ENCODE measurements around the gene CNTF. TPM values are rescaled to one million over a fixed set of nuclear protein-coding genes. Genes with fewer than 3 reads are reported as not detected.

The CNTF gene
- total RNA-seq, 1 experiment from 2014 or later, result 1.6 TPM

- H3K36me3 ChIP-seq (ENCODE audit: low read depth, low read length), result peaks cover 27% of the 10 kb centered on the region
- CTCF ChIA-PET, result no interaction called here
- ATAC-seq, result no peak; the same call in 1 of the 2 replicates
Measured at GRCh38 chr11:58592760-58593472, 29.5 kb upstream of the CNTF start.

GRCh38 chr11:58594826-58595225 lies 27.6 kb upstream of the CNTF start:
- intact Hi-C loops (cut with micrococcal nuclease), result no loop called here
- no peaks in the 10 kb centered on the region for H3K9me2 ChIP-seq (replicated peaks; ENCODE audit: low read length)
- no peak for ATAC-seq
- ChIA-PET POLR2A (ENCODE audit: unreplicated experiment) (interaction anchor here (0.7 kb wide), 1 partner anchor 35 kb away, joined by 19 read pairs; no protein-coding TSS in a partner anchor), CTCF (no interaction called here)
- no peaks in the 10 kb centered on the region for H3K4me1 ChIP-seq (ENCODE audit: insufficient read depth, low read length)
- no peak overlapping the region for H2AFZ ChIP-seq (ENCODE audit: low read length)
- H3K27ac ChIP-seq (ENCODE audit: low read length), result no peak overlapping the region
- no peaks in the 10 kb centered on the region for H3K9me3 ChIP-seq (ENCODE audit: low read length)
- DNase-seq, result no peak
- no peaks in the 10 kb centered on the region for H3F3A ChIP-seq (ENCODE audit: low read length, unreplicated experiment)
- no peaks in the 10 kb centered on the region for H3K27me3 ChIP-seq (ENCODE audit: low read length)
- no peak overlapping the region for H3K4me2 ChIP-seq (ENCODE audit: low read length)
- peaks cover 100% of the 10 kb centered on the region for H3K79me2 ChIP-seq (ENCODE audit: low read length)
- peaks cover 60% of the 10 kb centered on the region for H4K20me1 ChIP-seq (ENCODE audit: low read length)
- no peak for TF ChIP-seq CTCF (conservative IDR thresholded peaks at IDR 0.05; ENCODE audit: low read depth, low read length)
- peaks cover 20% of the 10 kb centered on the region for H3K36me3 ChIP-seq (ENCODE audit: low read depth, low read length)
- H3K4me3 ChIP-seq (ENCODE audit: low read length), result no peak overlapping the region
- BruUV-seq (replicated peaks), result no TSS peak
- H3K9ac ChIP-seq (ENCODE audit: low read length), result no peak overlapping the region

More at GRCh38 chr11:58592760-58593472, 29.5 kb upstream of the CNTF start:
- no peak overlapping the region for H3K4me2 ChIP-seq (ENCODE audit: low read length)
- POLR2A ChIA-PET (ENCODE audit: unreplicated experiment), result no interaction called here
- no TSS peak for BruUV-seq (replicated peaks)
- H3K27ac ChIP-seq (ENCODE audit: low read length), result no peak overlapping the region
- H3K9me3 ChIP-seq (ENCODE audit: low read length), result no peaks in the 10 kb centered on the region
- DNase-seq, result peak; percentile 24
- peaks cover 99% of the 10 kb centered on the region for H3K79me2 ChIP-seq (ENCODE audit: low read length)
- TF ChIP-seq EZH2phosphoT487 (IDR thresholded peaks at IDR 0.05; ENCODE audit: borderline replicate concordance, low read length) (no peak), CTCF (conservative IDR thresholded peaks at IDR 0.05; ENCODE audit: low read depth, low read length) (no peak), EZH2 (IDR thresholded peaks at IDR 0.05; ENCODE audit: low read length, unreplicated experiment) (no peak)
- no peak overlapping the region for H2AFZ ChIP-seq (ENCODE audit: low read length)
- intact Hi-C loops (cut with micrococcal nuclease), result no loop called here
- H3K4me3 ChIP-seq (ENCODE audit: low read length), result no peak overlapping the region
- no peak overlapping the region for H3K9ac ChIP-seq (ENCODE audit: low read length)
- no peaks in the 10 kb centered on the region for H3K4me1 ChIP-seq (ENCODE audit: insufficient read depth, low read length)
- H4K20me1 ChIP-seq (ENCODE audit: low read length), result peaks cover 48% of the 10 kb centered on the region
- H3F3A ChIP-seq (ENCODE audit: low read length, unreplicated experiment), result no peaks in the 10 kb centered on the region
- H3K9me2 ChIP-seq (replicated peaks; ENCODE audit: low read length), result no peaks in the 10 kb centered on the region
- no peaks in the 10 kb centered on the region for H3K27me3 ChIP-seq (ENCODE audit: low read length)

- Histone ChIP-seq H3K9ac (ENCODE audit: low read length) (no peak overlapping the region), H4K20me1 (ENCODE audit: low read length) (peaks cover 66% of the 10 kb centered on the region), H3F3A (ENCODE audit: low read length, unreplicated experiment) (no peaks in the 10 kb centered on the region), H3K9me2 (replicated peaks; ENCODE audit: low read length) (no peaks in the 10 kb centered on the region), H2AFZ (ENCODE audit: low read length) (no peak overlapping the region), H3K27me3 (ENCODE audit: low read length) (no peaks in the 10 kb centered on the region), H3K79me2 (ENCODE audit: low read length) (peaks cover 100% of the 10 kb centered on the region), H3K27ac (ENCODE audit: low read length) (no peak overlapping the region), H3K4me2 (ENCODE audit: low read length) (no peak overlapping the region), H3K9me3 (ENCODE audit: low read length) (no peaks in the 10 kb centered on the region), H3K4me1 (ENCODE audit: insufficient read depth, low read length) (no peaks in the 10 kb centered on the region), H3K36me3 (ENCODE audit: low read depth, low read length) (peaks cover 9% of the 10 kb centered on the region), H3K4me3 (ENCODE audit: low read length) (no peak overlapping the region)
- no peak for TF ChIP-seq EZH2phosphoT487 (IDR thresholded peaks at IDR 0.05; ENCODE audit: borderline replicate concordance, low read length)
- no peak for TF ChIP-seq EZH2 (IDR thresholded peaks at IDR 0.05; ENCODE audit: low read length, unreplicated experiment)
- no peak for TF ChIP-seq CTCF (conservative IDR thresholded peaks at IDR 0.05; ENCODE audit: low read depth, low read length)
- intact Hi-C loops (cut with micrococcal nuclease), result no loop called here
- DNase-seq (no peak), ATAC-seq (no peak)
- ChIA-PET CTCF (no interaction called here), POLR2A (ENCODE audit: unreplicated experiment) (interaction anchor here (0.6 kb wide), 1 partner anchor 826 kb away, joined by 3 read pairs; no protein-coding TSS in a partner anchor)
- no TSS peak for BruUV-seq (replicated peaks)
Measured at GRCh38 chr11:58596621-58597020, 25.8 kb upstream of the CNTF start.
